Measurements from ENCODE around the gene CDYL2. TPM values are rescaled to one million over a fixed set of nuclear protein-coding genes. Genes with fewer than 3 reads are reported as not detected.
"Not testable (repeated sequence)": the region's sequence is repeated elsewhere in the genome, so short reads cannot be mapped to it uniquely, and the experiment has no call there.

CDYL2 gene
- polyA plus RNA-seq (ENCODE audit: insufficient read length): 8.3 TPM
- long read RNA-seq, donor 1, full-length matches to known transcripts: 1 of 1 reads
- long read RNA-seq, donor 1, partial matches to known transcripts: 0 of 1 reads
- long read RNA-seq, donor 1, other reads (novel, unspliced or antisense): 0 of 1 reads
- long read RNA-seq, donor 2: 0 reads
- long read RNA-seq, donor 3: 0 reads
- long read RNA-seq, donor 4: 0 reads
- long read RNA-seq, donor 5, full-length matches to known transcripts: 1 of 1 reads
- long read RNA-seq, donor 5, partial matches to known transcripts: 0 of 1 reads
- long read RNA-seq, donor 5, other reads (novel, unspliced or antisense): 0 of 1 reads
- long read RNA-seq, donor 6, full-length matches to known transcripts: 1 of 1 reads
- long read RNA-seq, donor 6, partial matches to known transcripts: 0 of 1 reads
- long read RNA-seq, donor 6, other reads (novel, unspliced or antisense): 0 of 1 reads
- long read RNA-seq, donor 7, full-length matches to known transcripts: 3 of 3 reads
- long read RNA-seq, donor 7, partial matches to known transcripts: 0 of 3 reads
- long read RNA-seq, donor 7, other reads (novel, unspliced or antisense): 0 of 3 reads
- long read RNA-seq, donor 8: 0 reads

- DNase-seq: no peak
Observed at GRCh38 chr16:80804526-80805383, at the start of gene CDYL2. Gene CDYL2, minus strand, starts transcription at chr16:80804598. Its CDS starts 425 bp downstream, at chr16:80804173.

GRCh38 chr16:80852261-80852872 is 48.0 kb upstream of the CDYL2 start:
- DNase-seq: no peak

GRCh38 chr16:80851831-80852230 is 47.4 kb upstream of the CDYL2 start:
- no peak for DNase-seq

DNA sequence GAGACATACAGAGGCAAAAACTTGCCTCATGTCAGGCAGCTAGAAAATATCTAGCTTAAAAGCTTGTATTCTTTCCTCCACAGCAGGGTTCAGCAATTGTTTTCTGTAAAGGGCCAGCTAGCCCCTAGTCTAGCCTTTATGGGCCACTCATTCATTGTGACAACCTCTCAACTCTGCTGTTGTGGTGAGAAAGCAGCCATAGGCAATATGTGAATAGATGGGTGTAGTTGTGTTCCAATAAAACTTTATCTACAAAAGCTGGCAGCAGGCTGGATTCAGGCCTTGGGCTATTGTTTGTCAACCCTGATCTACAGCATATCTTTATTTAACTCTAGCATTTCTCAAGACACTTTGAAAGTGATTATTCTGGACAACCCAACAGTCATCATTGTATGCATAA is 46.4 kb upstream of the CDYL2 start:
- no peak for DNase-seq

DNA sequence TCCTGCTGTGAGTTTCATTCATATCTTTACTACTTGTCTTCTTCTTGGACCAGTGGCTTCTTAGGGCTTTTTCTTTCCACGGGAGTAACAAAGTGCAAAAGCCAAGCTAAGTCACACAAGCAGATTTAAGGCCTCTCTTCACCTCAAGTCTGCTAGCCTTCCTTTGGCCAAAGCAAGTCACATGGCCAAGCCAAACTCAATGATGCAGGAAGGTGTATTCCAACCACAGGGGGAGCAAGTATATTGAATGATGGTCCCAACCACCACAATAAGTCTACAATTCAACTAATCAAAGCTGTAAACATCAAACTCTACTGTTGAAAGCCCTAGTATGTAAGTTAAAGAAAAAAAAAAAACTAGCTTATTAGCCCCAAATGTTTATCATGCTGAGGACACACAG is 44.5 kb upstream of the CDYL2 start:
- DNase-seq: no peak

DNA sequence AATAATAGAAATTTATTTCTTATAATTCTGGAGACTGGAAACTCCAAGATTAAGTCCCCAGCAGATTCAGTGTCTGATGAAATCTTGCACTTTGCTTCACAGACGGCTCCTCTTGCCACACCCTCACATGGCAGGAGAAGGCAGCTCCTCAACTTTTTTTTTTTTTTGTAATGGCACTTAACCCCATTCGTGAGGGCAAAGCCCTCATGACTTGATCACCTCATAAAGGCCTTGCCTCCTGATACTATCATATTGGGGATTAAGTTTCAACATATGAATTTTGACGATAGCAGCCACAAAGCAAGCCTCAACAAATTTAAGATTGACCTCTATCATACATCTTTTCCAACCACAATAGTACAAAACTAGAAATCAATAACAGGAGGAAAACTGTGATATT is 42.3 kb upstream of the CDYL2 start:
- no peak for DNase-seq

DNA sequence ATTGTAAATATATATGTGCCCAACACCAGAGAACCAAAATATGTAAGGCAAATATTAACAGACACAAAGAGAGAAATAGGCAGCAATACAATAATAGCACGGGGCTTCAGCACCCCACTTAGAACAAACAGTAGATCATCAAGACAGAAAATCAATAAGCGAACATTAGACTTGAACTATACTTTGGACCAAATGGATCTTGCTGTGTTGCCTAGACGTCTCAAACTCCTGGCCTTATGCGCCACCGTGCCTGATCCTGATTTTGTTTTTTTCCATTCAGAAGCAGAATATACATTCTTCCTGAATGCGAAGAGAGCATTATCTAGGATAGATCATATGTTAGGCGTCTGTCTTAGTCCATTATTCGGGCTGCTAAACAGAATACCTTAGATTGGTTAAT is 41.9 kb upstream of the CDYL2 start:
- DNase-seq: no peak

- DNase-seq: no peak
Observed at GRCh38 chr16:80844395-80844794, 40.0 kb upstream of the CDYL2 start.

- DNase-seq: no peak
Observed at GRCh38 chr16:80841231-80841630, 36.8 kb upstream of the CDYL2 start.

DNA sequence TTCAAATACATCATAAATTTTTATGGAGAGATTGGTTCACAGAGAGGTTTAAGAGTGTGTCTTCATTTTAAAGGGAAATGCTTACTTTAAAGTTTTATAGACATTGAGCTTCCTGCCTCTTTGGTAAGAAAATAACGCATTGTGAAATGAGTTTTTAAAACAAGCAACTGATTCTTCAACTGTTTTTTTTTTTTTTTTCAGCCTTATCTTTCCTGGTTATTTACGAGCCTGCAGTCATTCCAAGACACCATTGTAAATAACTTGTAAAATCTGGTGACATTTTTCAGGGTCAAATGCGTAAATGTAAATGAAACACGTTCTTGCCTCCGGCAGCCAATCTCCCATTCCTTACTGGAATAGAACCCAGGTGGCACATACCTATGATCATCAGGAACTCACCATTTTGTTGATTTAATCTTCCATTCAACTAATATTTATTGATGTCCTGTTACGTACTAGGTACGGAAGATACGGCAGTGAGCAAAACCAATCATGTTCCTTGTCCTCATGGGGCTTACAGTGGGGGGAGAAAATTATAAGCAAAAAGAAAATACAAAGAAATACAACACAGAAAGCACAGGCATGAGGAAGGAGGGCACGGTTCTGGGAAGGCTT is 33.2 kb upstream of the CDYL2 start:
- DNase-seq: no peak

GRCh38 chr16:80836846-80837245 is 32.4 kb upstream of the CDYL2 start:
- no peak for DNase-seq

GRCh38 chr16:80836202-80836601 is 31.8 kb upstream of the CDYL2 start:
- DNase-seq: no peak

DNA sequence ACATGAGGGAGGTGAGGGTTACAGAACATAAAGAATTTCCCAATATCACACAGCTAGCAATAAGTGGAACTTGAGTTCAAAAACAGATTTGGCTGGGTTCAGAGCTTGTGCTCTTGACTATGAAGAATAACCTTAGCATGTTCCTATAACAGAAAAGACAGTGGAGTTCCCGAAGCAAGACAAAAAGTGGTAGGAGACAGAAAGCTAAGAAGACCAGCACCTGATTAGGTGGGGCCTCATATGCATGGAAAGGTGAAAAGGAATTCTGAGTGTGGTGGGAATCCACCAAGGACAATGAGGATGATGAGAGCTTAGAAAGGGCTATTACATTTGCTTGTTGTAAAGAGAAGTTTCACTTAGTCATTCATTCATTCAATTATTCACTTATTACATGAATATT is 26.6 kb upstream of the CDYL2 start:
- no peak for DNase-seq

DNA sequence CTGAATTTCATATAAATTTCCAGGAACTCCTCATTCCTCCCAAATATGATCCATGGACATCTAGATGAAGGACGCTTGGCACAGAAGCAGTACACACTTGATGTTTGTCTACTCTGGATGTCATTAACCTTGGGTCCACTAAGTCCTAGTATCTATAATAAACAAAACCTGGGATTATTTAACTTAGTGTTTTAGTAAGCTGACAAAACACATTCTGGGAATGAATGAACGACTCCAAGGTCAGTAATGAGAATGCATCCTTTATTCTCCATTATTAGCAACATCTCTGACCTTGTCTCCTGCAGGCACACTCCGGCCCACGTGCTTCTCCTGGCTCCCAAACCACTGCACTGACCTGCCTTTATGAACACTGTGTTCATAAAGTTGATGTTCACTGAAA is 24.1 kb upstream of the CDYL2 start:
- DNase-seq: no peak

- no peak for DNase-seq
Observed at GRCh38 chr16:80827007-80827406, 22.6 kb upstream of the CDYL2 start.

DNA sequence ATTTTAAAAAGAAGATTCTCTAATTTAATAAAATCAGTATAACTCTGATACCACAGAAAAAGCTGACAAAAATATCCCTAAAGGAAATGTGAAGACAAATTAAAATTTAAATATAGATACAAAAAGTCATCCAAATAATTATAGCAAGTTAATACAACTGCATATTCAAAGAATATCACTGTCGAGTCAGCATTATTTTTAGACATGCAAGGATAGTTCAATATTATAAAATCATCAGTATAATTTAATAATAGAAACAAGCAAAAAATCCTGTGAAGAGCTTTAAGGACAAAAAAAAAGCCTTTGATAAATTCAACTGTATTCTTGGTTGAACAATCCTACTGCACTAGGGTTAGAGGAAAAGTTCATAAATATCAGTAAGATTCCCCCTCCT is 21.0 kb upstream of the CDYL2 start:
- DNase-seq: no peak

GRCh38 chr16:80824623-80825364 is 20.4 kb upstream of the CDYL2 start:
- peak; percentile 55 for DNase-seq

- no peak for DNase-seq
Observed at GRCh38 chr16:80819988-80820387, 15.6 kb upstream of the CDYL2 start.

DNA sequence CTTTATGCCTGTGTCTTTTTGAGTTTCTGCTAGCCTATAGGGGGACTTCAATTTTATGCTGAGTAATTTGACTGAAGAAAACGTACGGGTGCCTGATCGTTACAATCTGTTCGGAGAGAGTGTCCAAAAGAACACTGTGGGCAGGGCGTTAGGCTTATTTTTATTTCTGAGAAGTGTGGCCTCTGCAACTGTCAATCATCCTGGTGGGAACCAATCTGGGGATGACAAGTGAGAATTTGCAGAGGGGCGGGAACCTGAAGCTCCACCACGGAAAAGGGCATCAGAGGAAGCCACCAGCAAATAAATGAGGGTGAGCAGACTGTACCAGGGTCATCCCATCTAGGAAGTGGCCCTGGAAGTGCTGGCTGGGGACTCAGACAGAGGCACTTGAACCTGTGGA is 12.0 kb upstream of the CDYL2 start:
- DNase-seq: no peak

DNA sequence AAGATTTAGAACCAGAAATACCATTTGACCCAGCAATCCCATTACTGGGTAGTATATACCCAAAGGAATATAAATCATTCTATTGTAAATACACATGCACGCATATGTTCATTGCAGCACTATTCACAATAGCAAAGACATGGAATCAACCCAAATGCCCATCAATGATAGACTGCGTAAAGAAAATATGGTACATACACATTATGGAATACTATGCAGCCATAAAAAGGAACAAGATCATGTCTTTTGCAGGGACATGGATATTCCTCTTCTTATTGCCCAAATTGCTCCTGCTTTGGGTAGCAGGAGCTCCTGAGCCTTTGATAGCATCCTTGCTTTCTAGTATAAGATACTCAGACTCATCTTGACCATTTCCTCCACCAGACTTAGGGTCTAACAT is 10.9 kb upstream of the CDYL2 start:
- DNase-seq: not testable (repeated sequence)

DNA sequence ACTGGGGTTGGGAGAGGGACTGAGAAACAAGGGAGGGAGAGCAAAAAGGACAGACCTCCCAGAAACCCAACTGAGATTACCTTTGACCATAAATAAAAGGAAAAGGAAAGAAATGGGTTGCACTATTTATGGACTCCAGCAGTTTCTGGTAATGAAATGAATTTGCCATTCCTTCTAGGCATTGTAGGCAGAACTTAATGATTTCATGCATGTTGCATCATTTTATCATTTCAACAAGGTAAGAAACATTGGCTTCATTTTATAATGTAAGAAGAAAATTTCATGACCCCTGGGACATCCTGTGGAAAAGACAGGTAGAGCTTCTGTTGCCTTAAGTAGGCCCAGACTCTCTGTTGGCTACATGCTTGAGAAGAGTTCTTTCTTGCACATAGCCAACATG is 8.2 kb upstream of the CDYL2 start:
- DNase-seq: no peak

Data from left kidney (tissue), 8 donors.